Putamen (tissue), 1 donor: Measurements from ENCODE around the gene PKNOX2.
A peak's percentile ranks its signal among the peaks of the same experiment; 100 is the strongest.

Experiments used
- DNase-seq: peaks from one replicate; pipeline ENCODE4 v3.0.0-alpha.2; 2016; ENCODE audit warnings: low spot score

PKNOX2 gene

DNA sequence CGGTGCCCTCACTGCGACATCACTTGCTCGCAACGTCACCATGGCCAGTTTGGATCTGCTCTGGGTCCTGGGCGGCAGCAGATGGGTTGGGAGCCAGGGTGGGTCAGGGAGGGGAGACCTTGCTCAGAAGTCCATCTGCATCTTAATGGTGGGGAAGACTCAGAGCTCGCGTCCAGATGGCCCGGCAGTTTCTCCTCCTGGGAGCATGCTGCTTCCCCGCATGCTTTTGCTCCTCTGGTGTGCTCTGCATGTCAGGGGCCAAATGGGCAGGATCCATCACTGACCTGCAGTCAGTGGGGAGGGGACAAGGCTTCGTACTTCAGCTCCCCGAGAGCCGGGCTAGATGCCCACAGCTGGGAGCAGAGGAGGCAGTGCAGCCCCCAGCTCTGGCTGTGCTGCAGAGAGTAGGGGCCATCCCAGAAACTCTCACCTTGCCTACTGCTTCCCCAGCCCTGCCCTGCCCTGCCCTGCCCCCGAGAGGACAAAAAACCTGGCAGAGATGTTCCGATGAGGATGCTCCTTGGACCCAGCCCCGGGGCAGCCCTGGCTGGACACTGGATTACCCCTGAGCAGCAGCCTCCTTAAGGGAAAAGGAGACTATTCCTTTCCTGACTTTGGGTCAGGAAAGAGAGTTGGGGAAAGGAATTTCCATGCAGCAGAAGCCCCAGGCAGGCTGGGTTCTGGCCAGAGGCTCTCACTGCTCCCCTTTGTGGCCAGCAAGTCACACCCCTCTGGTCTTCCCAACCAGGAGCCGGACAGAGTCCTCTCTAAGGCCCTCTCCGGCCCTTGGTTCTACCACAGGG, 149.9 kb downstream of the PKNOX2 start:
- no peak for DNase-seq

DNA sequence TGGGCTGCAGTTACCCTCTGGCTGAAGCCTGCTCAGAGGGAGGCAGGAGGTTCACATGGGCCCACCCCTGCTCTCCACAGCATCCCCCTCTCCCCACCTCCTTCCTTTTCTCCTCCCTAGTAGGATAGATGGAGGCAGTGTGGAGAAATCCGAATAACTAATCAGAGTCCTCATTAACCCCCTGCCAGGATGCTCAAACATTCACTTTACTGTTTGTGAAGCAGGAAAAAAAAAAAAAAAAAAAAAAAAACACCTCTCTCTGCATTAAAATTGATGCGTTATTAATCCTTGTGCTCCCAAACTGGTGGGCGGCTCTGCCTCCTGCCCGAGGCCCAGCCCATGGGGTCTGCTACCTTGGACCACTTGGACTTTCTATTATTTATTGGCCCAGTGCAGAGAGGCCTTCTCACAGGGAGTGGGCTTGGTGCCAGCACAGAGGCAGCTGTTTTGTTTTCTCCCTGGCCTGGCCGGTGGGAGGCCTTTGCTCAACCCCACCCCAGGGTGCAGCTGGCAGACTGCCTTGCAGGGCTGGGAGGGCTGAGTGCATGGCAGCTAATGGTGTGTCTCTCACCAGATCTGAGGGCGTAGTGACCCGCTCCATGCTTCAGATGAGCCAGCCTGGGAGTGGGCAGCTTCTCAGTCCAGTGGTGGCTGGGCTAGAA, 150.7 kb downstream of the PKNOX2 start:
- DNase-seq: no peak

DNA sequence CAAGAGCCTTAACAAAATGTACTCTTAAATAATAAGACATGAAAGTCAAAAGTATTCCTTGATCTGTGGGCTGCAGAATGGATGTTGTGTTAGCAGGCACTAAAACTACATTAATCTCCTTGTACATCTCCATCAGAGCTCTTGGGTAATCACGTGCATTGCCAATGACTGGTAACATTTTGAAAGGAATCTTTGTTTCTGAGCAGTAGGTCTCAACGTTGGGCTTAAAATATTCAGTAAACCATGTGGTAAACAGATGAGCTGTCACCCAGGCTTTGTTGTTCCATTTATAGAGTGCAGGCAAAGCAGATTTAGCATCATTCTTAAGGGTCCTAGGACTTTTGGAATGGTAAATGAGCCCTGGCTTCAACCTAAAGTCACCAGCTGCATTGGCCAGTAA, 152.9 kb downstream of the PKNOX2 start:
- no peak for DNase-seq

DNA sequence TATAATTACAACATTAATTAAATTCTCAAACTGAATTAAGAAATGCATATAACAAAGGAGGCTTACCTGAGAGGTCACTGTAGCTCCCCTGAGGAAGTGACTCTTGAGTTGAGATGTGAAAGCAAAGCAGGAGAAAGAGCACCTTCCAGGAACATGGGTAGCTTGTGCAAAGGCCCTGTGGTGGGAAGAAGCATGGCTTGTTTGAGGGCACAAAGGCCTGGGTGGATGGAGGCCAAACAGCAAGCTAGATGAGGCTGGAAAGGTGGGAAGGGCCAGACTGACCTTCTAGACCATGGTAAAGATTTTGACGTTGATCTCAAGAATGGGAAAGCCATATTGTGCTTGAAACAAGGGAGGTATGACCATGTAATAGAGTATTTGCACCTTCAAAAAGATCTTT, 155.1 kb downstream of the PKNOX2 start:
- no peak for DNase-seq

DNA sequence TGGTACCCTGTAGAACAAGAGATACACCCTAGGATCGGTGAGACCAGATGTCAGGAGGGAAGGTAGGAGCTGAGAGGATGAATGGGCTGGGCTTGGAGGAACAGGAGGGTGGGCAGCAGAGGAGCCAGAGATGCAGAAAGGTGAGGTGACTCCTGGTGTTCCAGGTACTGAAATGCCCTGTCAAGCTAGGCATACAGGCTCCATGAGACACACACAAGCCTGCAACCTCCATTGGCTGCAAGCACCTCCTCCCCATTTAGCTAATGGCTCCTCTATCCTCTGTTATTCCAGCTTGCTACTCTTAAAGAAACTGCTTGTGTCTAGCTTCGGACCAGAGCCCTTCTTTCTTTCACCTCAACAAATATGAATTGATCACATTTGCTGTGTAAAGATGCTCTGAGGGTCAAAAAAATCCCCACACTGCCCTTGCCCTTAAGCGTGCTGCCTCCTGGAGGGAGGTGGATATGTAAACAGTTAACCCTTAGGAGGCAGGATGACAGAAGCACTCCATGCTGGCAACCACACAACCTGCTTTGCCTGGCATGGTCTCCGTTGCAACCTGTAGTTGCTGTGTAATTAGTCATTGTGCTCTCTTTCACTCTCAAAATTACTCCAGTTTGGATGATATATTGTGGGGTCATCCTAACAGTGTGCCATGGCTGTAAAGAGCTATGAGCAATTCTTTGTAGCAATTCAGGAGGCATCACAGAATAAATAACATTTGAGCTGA, 156.0 kb downstream of the PKNOX2 start:
- no peak for DNase-seq

DNA sequence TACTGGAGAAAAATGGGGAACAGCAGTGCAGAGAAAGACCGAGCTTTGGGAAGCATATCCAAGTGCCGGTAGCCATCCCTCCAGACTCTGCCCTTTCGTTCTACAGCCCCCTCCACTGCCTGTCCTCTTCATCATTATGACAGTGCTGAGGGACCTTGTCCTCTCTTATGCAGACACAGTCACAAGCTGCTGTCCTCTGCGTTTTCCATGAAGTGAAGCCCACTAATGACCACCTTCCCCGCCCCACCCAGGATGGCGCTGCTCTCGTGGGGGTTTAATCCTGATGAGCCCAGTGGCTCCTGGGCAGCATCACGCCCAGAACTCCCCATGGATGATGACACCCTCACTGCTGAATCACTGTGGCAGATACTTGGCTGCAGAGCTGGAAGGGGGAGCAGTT, 157.7 kb downstream of the PKNOX2 start:
- DNase-seq: no peak

DNA sequence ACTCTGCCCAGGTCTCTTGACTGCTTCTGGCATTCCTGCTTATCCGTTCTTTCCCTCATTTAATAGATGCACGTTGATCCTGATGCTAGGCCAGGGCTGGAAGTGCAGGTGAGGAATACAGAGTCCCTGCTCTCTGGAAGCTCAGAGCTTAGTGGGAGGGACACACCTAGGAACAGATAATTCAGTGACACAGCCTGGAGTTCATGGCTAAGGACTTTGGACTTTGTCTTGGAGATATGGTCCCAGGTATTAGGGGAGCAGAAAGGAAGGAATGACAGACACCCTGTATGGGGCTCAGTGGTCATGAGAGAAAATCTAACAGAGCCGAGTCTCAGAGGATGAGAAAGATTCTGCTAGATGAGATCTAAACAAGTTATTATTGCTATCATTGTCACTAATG, 160.6 kb downstream of the PKNOX2 start:
- DNase-seq: no peak

DNA sequence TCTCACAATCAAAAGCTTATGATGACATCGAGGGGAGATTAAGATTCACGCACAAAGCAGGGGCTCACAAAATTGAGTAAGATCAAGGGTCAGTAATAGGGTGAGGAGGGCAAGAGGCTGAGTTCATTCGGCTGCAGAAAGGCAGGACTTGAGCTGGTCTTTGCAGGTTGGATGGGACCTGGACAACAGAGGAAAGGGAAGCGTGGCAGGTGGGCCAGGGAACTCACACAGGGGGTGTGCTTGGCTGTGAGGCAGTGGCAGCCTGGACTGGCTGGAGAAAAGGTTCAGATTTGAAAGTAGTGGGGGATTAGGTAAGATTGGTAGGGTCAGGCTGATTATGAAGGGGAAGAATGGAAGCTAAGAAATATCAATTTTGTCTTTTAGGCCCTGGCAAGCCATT, 161.6 kb downstream of the PKNOX2 start:
- DNase-seq: no peak

DNA sequence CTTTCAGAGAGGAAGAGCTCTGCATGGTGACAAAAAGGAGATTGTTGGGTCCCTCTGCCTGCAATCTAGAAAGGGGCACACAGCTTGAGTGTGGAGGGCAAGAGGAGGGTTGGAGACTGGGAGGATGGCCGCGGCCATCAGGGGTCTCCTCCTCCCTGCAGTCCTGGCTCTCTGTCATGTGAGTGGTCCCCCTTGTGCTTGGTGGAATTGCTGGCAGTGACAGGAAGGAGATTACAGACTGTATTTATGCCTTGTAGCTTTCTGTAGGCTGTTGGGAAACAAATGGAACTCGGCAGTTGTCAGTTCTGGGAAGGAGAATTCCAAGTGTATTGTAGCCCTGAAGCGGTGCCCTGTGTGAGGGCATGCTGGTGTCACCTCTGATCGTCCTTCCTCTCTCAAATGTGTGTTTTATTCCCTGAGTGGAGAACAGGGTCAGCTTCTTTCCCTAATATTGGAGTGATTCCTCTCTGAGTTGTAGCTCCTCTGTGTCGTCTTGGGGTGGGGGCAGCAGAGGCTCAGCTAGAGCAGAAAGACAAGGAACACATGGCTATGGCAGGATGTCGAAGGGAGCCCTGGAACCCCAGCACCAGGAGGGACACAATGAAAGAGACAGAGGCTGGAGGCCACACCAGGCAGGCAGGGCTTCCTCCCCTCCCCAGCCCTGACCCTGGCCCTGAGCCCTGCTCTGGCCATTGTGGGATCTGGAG, 163.1 kb downstream of the PKNOX2 start:
- no peak for DNase-seq

DNA sequence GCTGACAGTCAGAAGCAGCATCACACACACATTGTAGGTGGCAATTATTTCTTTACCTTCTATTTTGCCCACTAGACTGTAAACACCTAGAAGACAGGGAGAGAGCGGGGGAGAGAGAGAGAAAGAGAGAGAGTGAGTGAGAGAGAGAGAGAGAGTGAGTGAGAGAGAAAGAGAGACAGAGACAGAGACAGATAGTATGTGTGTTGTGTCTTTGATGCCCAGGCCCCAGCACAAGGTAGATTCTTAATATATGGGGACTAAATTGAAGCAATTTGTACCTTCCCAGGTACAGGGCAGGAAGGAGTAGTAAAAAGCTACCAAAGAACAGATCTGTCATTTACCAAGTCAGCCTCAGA, 163.7 kb downstream of the PKNOX2 start:
- no peak for DNase-seq

DNA sequence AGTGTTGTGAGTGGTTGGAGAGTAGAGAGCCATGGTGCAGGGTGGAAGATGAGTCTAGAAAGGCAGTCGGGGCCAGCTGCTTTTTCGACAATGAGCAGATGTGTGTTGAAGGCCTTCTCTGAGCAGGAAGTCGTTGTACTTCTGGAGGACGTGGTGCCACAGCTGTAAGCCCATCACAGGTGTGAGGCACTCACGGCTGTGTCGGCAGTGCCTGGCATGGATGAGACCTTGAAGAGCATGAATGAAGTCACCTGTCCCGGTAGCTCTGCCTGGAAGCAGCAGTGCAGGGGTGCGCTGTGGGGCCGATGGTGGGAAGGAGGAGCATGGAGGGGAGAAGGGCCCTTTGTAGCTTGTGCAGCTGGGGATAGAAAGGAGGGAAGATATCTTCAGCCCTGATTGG, 165.2 kb downstream of the PKNOX2 start:
- no peak for DNase-seq

DNA sequence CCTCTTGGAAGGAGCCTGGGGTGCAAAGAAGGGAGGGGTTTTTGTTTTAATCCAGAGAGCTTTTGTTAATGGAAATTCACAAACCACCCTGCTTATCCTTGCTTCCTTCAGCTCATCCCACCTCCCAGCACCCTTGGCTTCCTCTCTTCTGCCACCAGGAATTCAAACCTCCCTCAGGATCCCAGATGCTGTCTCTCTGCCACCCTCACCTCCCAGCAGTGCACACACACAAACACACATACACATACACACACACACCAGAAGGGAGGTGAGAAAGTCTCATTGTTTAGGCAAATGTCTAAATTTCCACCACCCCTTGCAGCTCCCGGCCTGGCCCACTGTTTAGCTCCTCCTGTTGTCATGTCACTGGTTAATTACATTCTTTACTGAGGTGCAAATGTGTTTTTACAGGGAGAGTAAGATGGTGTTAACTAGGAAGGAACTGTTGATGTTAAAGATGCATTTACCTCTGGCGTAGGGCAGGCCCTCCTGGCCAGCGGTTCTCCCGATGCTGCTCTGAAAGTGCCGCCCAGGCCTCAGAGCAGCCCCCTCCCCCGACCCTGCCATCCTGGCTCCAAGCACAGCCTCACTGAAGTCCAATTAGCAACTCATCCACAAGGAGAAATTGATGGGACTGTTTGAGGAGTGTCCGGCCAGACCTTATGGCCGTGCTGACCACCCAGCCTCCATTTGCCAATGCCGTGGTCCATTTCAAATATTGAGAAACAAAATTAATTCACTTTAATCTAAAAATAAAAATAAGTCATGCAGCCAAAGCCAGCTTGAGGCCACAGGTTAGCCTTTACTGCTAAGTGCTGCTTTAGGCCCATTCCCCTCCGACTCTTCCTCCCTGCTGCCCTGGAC, 166.1 kb downstream of the PKNOX2 start:
- no peak for DNase-seq

DNA sequence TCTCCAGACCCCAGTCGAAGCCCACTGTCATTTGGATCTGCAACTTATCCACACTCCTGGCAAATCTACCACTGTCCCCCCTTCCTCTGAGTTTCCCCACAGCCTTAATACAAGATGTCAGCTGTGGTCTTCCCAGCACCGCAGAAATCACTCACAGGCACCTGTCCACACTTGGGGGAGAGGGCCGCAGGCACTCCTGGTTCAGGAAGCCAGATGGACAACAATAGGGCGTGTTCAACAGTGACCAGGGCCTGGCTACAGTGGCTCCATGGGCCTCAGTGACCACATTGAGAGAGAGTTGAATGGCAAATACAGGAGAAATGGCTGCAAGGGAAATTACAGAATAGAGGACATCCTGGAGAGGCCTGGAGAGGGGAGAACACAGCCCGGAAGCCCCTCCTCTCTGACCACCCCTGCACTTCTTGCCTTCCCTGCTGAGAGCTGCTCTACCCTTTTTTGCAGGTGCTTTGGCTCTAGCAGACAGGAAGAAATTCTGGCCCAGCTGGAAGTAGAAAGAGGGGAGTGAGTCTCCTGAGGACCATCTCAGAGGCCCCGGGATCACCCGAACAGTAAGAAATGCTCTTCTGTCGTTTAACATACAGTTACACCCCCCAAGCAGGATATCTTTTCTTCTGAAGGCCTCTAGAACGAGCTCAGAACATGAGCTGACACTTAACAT, 166.9 kb downstream of the PKNOX2 start:
- DNase-seq: no peak

DNA sequence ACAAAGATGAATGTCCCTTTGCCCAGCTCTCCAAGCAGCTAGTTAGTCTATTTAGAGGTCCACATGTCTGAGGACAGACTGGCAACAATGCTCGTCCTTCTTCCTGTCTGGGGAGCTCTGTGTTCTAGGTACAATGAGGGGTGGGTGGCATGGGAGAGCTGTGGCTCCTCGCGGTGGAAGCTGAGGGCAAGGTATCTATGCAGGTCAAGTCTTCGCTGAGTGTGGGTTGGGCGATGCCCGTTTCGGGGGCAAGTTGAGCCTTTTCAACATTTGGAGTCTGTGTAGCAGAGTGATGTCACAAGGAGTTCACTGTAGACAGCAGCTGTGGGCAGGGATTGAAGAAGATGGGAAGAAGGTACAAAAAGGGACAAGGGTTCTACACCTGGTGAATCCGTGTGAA, 168.3 kb downstream of the PKNOX2 start:
- DNase-seq: no peak

DNA sequence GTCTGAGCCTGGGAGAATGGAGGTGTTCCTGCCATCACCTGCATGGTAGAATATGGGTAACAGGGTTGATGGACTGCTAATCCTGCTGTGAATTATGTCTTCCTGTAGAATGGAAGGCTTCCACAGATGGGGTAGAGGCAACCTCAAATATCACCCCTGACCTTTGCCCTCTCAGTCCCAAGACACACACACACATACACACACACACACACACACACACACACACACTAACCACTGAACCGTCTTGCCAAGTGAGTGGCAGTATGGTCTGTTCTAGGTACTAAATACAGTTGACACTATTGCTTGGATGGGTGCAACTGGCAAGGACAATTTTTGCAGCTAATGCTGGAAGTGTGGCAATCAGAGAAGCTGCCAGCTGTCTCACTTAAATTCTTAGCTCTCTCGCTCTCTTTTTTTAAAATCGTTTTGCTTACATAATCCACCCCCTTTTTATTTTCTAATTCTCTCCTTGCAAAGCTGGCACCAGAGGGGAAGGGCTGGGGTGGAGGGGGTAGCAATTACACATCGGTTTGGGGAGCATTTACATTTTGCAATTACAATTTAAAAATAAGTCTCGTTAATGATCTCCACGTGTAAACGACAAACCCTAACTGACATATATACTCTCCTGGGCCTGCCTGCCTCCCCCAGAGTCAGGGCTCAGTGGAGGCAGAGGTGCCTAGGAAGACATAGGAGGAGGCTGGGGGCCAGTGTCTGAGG, 169.0 kb downstream of the PKNOX2 start:
- peak; percentile 76 for DNase-seq

DNA sequence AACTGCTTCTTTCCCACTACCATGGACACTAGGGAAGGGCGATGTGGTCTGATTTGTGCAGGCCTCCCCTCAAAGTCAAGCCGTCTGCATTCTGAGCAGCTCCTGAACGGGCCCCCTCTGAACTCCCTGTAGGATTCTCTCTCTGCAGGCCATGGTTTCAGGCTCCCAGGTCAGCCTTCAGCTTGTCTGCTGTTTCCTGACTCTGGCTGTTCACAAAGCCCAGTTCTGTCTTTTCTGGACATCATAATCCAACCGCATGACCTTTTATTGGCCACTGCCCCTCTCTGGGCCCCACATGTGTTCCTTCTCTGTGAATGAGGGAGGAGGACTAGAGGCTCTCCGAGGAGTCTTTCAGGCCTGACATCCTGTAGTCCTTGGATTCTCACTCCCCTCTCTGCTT, 170.6 kb downstream of the PKNOX2 start:
- no peak for DNase-seq

DNA sequence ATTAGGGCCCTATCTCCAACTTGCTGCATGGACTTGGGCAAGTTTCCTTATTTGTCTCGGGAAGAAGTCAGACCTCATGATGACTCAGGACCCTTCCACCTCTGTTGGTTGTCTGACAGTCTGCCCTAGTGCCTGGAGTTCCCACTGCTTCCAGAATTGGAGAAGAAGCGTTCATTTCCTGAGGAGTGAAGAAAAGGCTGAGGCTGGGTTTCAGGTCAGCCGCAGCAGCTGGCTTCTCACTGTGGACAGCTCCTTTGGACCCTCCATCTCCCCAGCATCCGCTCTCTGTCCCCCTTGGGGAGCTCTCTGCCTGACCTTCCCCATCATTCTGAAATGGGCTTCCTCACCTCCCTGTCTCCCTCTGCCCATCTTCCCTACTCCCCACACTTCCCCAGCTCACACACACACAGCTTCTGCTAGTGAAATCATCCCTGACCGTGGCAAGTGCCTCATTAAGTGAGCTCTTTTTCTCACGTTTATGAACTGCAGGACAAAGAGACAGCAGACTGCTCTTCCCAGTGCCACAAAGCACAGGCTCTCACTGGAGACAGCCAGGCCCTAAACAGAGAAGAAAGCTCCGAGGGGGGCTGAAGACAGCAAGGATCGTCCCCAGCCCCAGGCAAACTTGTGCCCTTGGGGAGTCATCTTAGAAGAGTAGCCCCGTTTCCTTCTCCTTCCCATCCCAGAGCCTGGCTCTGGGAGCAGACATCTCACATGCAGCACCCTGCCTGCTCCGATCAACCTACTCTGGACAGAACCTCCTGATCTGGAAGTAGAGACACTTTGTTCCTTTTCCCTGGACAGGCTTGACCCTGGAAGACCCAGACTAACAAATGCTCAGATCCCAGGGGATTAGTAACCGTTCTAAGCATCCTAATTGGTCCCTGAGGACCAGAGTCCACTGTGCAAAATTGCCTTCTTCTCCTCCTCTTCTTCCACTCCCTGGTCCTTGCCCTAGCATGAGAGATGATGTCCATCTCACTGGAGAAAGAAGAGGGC, 173.6 kb downstream of the PKNOX2 start:
- DNase-seq: no peak

DNA sequence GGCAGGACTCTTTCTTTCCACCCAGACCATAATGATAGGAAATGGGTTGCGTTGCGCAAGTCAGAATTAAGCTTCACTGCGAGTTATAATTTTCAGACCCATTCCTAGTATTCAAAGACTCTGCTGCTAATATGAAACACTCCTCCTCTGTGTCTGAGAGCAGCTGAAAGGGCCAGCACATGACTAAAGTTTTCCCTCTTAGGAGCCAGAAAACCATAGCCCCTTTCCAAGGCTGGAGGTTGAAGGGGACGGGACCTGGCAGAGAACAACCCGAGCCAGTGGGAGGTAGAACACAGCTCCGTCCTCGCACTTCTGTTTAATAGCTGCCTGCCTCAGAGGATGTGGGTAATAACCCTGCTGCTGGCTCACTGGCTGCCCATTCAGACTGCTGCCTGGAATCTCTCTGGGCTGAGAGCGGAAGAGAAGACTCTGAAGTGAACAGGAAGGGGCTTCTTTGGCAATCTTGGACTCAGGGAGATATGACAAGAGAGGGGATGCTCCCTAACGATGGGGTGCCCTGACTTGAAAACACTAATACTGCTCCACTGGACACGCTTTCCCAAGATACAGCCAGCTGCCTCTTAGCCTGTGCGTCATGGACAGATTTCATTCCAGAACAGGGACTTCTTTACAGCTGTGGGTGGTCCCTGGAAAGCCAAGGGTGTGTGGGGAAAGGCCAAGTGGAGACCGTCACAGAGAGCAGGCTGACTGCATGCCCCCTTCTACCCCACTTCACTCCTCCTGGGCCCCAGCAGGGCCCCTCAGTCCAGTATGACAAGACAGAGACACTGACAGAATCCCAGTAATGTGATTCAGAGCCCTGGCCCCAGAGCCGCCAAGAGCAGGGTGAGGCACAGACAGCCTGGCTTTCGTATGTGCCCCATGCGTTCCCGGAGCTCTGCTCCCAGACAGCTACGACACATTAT, 174.6 kb downstream of the PKNOX2 start:
- DNase-seq: no peak
